Measurements from ENCODE around the gene EEPD1. TPM values are rescaled to one million over a fixed set of nuclear protein-coding genes. Genes with fewer than 3 reads are reported as not detected.

The EEPD1 gene
- total RNA-seq, 1 donor from 2014 or later: 7.1 TPM

- Histone ChIP-seq H3K27me3 (ENCODE audit: low read depth) (no peaks in the 10 kb centered on the region), H3K36me3 (no peaks in the 10 kb centered on the region), H3K9me3 (replicated peaks) (no peaks in the 10 kb centered on the region), H3K4me1 (peaks cover 35% of the 10 kb centered on the region), H3K4me3 (no peak overlapping the region), H3K27ac (replicated peaks) (peak overlapping the region; percentile 49)
- TF ChIP-seq, protein P1, sequence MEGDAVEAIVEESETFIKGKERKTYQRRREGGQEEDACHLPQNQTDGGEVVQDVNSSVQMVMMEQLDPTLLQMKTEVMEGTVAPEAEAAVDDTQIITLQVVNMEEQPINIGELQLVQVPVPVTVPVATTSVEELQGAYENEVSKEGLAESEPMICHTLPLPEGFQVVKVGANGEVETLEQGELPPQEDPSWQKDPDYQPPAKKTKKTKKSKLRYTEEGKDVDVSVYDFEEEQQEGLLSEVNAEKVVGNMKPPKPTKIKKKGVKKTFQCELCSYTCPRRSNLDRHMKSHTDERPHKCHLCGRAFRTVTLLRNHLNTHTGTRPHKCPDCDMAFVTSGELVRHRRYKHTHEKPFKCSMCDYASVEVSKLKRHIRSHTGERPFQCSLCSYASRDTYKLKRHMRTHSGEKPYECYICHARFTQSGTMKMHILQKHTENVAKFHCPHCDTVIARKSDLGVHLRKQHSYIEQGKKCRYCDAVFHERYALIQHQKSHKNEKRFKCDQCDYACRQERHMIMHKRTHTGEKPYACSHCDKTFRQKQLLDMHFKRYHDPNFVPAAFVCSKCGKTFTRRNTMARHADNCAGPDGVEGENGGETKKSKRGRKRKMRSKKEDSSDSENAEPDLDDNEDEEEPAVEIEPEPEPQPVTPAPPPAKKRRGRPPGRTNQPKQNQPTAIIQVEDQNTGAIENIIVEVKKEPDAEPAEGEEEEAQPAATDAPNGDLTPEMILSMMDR (IDR thresholded peaks at IDR 0.05; ENCODE audit: borderline replicate concordance): no peak
- DNase-seq: no peak
- intact Hi-C loops (cut with micrococcal nuclease): no loop called here
Measured at GRCh38 chr7:36224934-36225858, 72.1 kb downstream of the EEPD1 start.

DNA sequence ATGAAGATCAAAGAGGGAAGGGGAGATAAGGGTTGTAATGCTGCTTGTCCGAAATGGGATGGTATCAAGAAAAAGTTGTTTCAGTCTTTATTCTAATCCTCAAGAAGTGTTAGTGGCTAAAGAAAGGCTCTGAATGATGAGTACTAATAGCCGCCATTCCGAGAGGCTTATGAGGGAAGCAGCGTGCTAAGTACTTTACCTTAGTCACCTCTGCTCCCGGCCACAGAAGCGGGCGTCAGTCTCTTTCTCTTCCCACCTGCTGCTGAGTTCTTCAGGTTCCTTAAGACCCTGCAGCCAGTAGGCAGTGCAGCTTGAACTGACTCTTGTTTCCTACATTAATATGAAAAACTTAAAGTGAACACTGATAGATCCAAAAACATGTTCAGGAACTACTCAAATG, 73.1 kb downstream of the EEPD1 start:
- DNase-seq: no peak
- H3K4me1 ChIP-seq: peaks cover 37% of the 10 kb centered on the region
- no peaks in the 10 kb centered on the region for H3K27me3 ChIP-seq (ENCODE audit: low read depth)
- TF ChIP-seq, protein P1 (IDR thresholded peaks at IDR 0.05; ENCODE audit: borderline replicate concordance): no peak
- intact Hi-C loops (cut with micrococcal nuclease): no loop called here
- no peaks in the 10 kb centered on the region for H3K36me3 ChIP-seq
- no peak overlapping the region for H3K4me3 ChIP-seq
- H3K27ac ChIP-seq (replicated peaks): peak overlapping the region; percentile 65
- no peaks in the 10 kb centered on the region for H3K9me3 ChIP-seq (replicated peaks)

- Histone ChIP-seq H3K27me3 (ENCODE audit: low read depth) (no peaks in the 10 kb centered on the region), H3K9me3 (replicated peaks) (no peaks in the 10 kb centered on the region), H3K36me3 (no peaks in the 10 kb centered on the region), H3K4me1 (peaks cover 48% of the 10 kb centered on the region), H3K4me3 (no peak overlapping the region), H3K27ac (replicated peaks) (peak overlapping the region; percentile 65)
- intact Hi-C loops (cut with micrococcal nuclease): no loop called here
- TF ChIP-seq, protein P1 (IDR thresholded peaks at IDR 0.05; ENCODE audit: borderline replicate concordance): no peak
- DNase-seq: no peak
Measured at GRCh38 chr7:36227223-36227622, 74.2 kb downstream of the EEPD1 start.

DNA sequence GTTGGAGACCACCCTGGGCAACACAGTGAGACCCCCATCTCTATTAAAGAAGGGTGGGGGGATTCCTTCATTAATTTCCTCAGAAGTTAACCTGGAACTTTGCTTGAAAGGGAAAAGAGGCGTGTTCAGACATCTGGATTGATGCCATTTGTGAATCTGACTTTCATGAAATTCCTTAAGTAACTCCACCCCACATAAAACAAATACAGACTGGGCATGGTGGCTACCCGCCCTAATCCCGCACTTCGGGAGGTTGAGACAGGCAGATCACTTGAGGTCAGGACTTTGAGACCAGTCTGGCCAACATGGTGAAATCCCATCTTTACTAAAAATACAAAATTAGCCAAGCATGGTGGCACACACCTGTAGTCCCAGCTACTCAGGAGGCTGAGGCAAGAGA, 75.0 kb downstream of the EEPD1 start:
- intact Hi-C loops (cut with micrococcal nuclease): no loop called here
- TF ChIP-seq, protein P1 (IDR thresholded peaks at IDR 0.05; ENCODE audit: borderline replicate concordance): no peak
- Histone ChIP-seq H3K9me3 (replicated peaks) (no peaks in the 10 kb centered on the region), H3K27me3 (ENCODE audit: low read depth) (no peaks in the 10 kb centered on the region), H3K4me3 (no peak overlapping the region), H3K4me1 (peaks cover 55% of the 10 kb centered on the region), H3K36me3 (no peaks in the 10 kb centered on the region), H3K27ac (replicated peaks) (peak overlapping the region; percentile 65)
- no peak for DNase-seq

DNA sequence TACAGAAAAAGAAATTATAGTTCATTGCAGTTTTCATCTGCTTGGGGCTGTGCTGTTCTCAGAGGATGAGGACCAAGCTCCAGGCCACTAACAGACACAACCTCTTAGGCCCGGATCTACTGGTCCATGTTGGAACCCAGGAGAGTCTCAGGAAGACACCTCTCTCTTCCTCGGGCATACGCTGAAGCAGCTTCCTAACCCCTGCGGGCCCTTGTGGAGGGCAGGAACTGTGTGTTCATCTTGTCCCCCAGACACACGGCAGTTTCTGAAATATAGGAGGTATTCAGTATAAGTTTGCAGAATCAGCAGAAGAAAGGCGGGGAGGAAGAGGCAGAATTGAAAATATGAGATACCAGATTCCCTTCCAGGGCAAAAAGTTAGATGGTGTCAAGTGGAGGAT, 78.4 kb downstream of the EEPD1 start:
- Histone ChIP-seq H3K9me3 (replicated peaks) (no peaks in the 10 kb centered on the region), H3K27ac (replicated peaks) (no peak overlapping the region), H3K27me3 (ENCODE audit: low read depth) (no peaks in the 10 kb centered on the region), H3K36me3 (no peaks in the 10 kb centered on the region), H3K4me1 (peaks cover 41% of the 10 kb centered on the region), H3K4me3 (no peak overlapping the region)
- DNase-seq: no peak
- TF ChIP-seq, protein P1 (IDR thresholded peaks at IDR 0.05; ENCODE audit: borderline replicate concordance): no peak
- intact Hi-C loops (cut with micrococcal nuclease): no loop called here
